ENCODE measurements around the gene USP36.

DNA sequence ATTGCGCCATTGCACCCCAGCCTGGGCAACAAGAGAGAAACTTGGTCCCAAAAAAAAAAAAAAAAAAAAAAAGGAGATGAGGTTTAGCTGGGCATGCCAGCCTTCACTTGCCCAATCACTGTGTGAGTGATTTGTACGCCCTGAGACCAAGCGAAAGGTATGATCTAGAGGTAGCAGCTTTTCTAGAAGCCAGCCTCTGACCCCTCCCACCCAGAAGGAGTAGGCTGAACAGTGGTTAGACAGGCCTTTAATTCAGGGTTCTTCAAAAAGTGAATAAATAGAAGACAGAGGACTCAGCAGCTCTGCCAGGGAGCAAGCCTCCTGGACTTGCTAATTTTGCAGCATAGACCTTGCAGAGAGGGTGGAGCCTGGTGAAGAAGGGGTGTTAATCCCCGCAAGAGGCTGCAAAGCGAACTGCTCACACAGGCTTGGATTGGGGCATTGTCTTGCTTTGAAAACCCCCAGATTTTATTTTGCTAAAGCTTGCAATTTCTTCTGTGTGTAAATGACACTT, 51.4 kb downstream of the USP36 start:
- TF ChIP-seq, protein P1, sequence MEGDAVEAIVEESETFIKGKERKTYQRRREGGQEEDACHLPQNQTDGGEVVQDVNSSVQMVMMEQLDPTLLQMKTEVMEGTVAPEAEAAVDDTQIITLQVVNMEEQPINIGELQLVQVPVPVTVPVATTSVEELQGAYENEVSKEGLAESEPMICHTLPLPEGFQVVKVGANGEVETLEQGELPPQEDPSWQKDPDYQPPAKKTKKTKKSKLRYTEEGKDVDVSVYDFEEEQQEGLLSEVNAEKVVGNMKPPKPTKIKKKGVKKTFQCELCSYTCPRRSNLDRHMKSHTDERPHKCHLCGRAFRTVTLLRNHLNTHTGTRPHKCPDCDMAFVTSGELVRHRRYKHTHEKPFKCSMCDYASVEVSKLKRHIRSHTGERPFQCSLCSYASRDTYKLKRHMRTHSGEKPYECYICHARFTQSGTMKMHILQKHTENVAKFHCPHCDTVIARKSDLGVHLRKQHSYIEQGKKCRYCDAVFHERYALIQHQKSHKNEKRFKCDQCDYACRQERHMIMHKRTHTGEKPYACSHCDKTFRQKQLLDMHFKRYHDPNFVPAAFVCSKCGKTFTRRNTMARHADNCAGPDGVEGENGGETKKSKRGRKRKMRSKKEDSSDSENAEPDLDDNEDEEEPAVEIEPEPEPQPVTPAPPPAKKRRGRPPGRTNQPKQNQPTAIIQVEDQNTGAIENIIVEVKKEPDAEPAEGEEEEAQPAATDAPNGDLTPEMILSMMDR (IDR thresholded peaks at IDR 0.05): no peak
- no peak for TF ChIP-seq POLR2A (IDR thresholded peaks at IDR 0.05)

Measured in adrenal gland (tissue), 5 donors.